Subcutaneous adipose tissue (tissue), 4 donors: ENCODE data around the gene KIF16B. TPM values are rescaled to one million over a fixed set of nuclear protein-coding genes. Genes with fewer than 3 reads are reported as not detected.

Experiments used
- CTCF ChIP-seq: fragments of 450-650 bp; IDR thresholded peaks from one replicate; pipeline ENCODE4 v1.5.1; 2016; ENCODE audit warnings: low read depth, mild to moderate bottlenecking, control low read depth, antibody characterized with exemption, moderate library complexity
- total RNA-seq, 4 donors: library from RNA; depleted of rRNA; stranded (reverse); fragments of >200 nt; gene quantifications; one replicate each; pipeline ENCODE4 v1.1.0, GENCODE V29; 2016

The KIF16B gene
- total RNA-seq, 4 donors from 2014 or later, result 20.0 to 39.1 (median 26.6) TPM

GRCh38 chr20:16257813-16258430, 315.3 kb downstream of the KIF16B start:
- TF ChIP-seq CTCF, result no peak

- TF ChIP-seq CTCF, result no peak
These were observed 316.2 kb downstream of the KIF16B start for GRCh38 chr20:16257021-16257420.

- no peak for TF ChIP-seq CTCF
These were observed 326.4 kb downstream of the KIF16B start for GRCh38 chr20:16246870-16247269.

- TF ChIP-seq CTCF, result no peak
These were observed 327.0 kb downstream of the KIF16B start for GRCh38 chr20:16246291-16246690.

GRCh38 chr20:16245879-16246278, 327.4 kb downstream of the KIF16B start:
- no peak for TF ChIP-seq CTCF

- TF ChIP-seq CTCF, result no peak
These were observed 328.4 kb downstream of the KIF16B start for GRCh38 chr20:16244892-16245291.

GRCh38 chr20:16243470-16243869, 329.8 kb downstream of the KIF16B start:
- TF ChIP-seq CTCF, result no peak
